CD1c-positive myeloid dendritic cell (primary cell): ENCODE measurements around the gene TRAPPC5.

Experiments
- DNase-seq: peaks from one replicate; pipeline ENCODE4 v3.0.0-alpha.2; 2016; ENCODE audit errors: extremely low spot score

The TRAPPC5 gene

GRCh38 chr19:7731615-7732014 is 51.0 kb downstream of the TRAPPC5 start:
- DNase-seq, result no peak

DNA sequence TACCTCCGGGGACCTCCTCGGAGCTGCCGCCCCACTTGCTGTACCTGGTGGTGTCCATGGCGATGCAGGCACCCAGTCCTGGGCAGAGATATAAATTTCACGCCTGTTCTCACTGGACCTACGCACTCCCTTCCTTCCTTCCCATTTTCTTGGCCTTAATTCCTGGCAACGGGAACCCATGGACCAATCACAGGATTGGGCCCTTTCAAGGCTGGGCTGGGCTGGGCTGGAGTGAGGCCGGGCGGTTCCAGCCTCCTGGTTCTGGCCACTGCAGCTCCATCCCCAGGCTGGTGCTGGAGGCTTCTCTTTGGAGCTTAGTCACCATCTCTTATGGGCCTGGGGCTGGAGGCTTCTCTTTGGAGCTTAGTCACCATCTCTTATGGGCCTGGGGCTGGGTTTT is 51.4 kb downstream of the TRAPPC5 start, which contains the start of gene CLEC4G:
CLEC4G (minus strand) TSS at position 66 of the 400 bp plus-strand sequence; CDS start at position 58, 8 bp downstream.
- DNase-seq, result no peak

DNA sequence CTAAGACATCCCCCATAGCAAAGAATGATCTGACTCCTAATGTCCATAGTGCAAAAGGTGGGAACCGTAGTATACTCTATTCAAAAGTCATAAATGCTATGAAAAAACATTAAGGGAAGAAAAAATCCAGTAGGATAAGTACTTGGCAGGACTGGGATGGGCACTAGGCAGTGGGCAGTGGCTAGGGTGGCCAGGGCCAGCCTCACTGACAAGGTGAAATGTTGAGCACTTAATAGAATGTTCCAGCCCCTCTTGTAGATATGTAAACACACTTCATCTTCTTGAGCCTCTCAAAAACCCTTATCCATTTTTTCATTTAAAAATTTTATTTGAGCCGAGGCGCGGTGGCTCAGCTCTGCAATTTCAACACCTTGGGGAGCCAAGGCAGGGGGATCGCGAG is 52.7 kb downstream of the TRAPPC5 start:
- no peak for DNase-seq

DNA sequence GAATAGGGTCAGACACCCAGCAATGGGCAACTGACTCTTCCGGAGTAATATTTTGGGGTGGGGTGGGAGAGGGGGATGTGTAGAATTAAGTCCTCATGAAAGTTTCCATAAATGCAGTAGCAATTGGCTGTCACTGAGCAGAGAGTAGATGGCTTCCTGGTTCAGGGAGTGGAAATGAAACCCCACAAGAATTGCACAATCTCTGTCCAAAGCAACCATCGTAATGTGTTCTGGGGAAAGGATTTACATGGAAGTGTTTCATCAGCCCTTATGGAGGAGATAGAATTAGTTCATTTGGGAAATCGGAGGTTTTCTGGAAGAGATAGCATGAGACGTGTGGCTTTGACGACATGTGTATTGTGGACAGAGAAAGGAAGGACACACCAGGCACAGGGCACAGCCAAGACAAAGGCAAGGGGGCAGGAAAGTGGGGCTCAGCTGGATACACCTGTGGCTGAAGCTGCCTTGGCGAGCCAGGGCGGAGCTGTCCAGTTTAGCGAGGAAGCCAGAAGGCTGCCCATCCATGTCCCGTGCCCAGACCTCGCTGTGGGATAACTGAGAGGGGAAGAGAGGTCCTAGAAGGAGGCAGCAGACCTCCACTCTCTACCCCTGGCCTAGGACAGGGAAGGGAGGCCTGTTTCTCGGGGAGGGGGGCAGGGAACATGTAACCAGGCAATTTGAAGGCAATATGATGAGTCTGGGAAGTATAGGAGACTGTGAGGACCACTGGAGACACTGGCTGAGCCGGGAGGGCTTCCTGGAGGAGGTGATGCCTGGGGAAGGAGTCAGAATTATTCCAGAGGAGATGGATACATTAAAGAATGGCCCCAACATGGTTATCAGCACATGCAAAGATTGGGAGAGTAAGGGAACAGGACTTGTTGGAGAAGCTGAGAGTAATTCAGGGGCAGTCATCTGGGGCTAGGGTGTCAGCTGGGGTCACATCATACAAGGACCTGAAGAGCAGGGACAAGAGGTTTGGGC is 53.9 kb downstream of the TRAPPC5 start:
- peak; percentile 94 for DNase-seq

DNA sequence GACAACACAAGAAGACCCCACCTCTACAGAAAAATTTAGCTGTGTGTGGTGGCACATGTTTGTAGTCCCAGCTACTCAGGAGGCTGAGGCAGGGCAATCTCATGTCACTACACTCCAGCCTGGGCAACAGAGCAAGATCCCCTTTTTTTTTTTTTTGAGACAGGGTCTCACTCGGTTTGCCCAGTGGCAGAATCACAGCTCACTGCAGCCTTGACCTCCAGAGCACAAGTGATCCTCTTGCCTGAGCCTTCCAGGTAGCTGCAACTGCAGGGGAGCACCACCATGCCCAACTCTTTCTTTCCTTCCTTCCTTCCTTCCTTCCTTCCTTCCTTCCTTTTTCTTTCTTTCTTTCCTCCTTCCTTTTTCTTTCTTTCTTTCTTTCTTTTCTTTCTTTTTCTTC is 55.5 kb downstream of the TRAPPC5 start:
- no peak for DNase-seq

- no peak for DNase-seq
These were observed 56.6 kb downstream of the TRAPPC5 start for GRCh38 chr19:7737215-7737614.
